BLaER1 treated with 17β-estradiol and CSF1 and Interleukin-3, amounts not matched to agents 10 nM and 100 nM (cell line): ENCODE results near the gene FAM47E.
"Not testable (repeated sequence)": the region's sequence is repeated elsewhere in the genome, so short reads cannot be mapped to it uniquely, and the experiment has no call there.

ENCODE experiments used
- H3K27ac ChIP-seq, 11 experiments: shearing (Covaris generic); formaldehyde crosslinking; 2 replicates each; pipeline ENCODE4 v1.8.1; 2022
- H3K27me3 ChIP-seq, 11 experiments: shearing (Covaris generic); formaldehyde crosslinking; 2 replicates each; pipeline ENCODE4 v1.8.1; 2022
- H3K36me3 ChIP-seq, 11 experiments: shearing (Covaris generic); formaldehyde crosslinking; 2 replicates each; pipeline ENCODE4 v1.8.1; 2022
- H3K4me1 ChIP-seq, 10 experiments: shearing (Covaris generic); formaldehyde crosslinking; 2 replicates each; pipeline ENCODE4 v1.8.1; 2022
- H3K4me2 ChIP-seq, 11 experiments: shearing (Covaris generic); formaldehyde crosslinking; 2 replicates each; pipeline ENCODE4 v1.8.1; 2022
- H3K4me3 ChIP-seq, 10 experiments: shearing (Covaris generic); formaldehyde crosslinking; 2 replicates each; pipeline ENCODE4 v1.8.1; 2022
- H3K9ac ChIP-seq, 11 experiments: shearing (Covaris generic); formaldehyde crosslinking; 2 replicates each; pipeline ENCODE4 v1.8.1; 2022
- H3K9me3 ChIP-seq, 11 experiments: shearing (Covaris generic); formaldehyde crosslinking; replicated peaks in 1 of 11; 2 replicates each; pipeline ENCODE4 v1.8.1; 2022
- H4K20me1 ChIP-seq, 11 experiments: shearing (Covaris generic); formaldehyde crosslinking; 2 replicates each; pipeline ENCODE4 v1.8.1; 2022
- Cebpa-rat ChIP-seq, 11 experiments: shearing (Covaris generic); IDR thresholded peaks; 2 replicates each; pipeline ENCODE4 v1.8.1; 2022

The FAM47E gene

GRCh38 chr4:76280488-76281441 lies 29.2 kb downstream of the FAM47E start:
- no peak for TF ChIP-seq Cebpa-rat (IDR thresholded peaks at IDR 0.05)
- H4K20me1 ChIP-seq = no peaks in the 10 kb centered on the region
- peaks cover 0 to 3% (median 1%) of the 10 kb centered on the region in 11 experiments; a peak in 12 of 22 replicates for H3K9me3 ChIP-seq
- no peak overlapping the region for H3K4me2 ChIP-seq
- no peak overlapping the region for H3K9ac ChIP-seq
- no peak overlapping the region for H3K4me3 ChIP-seq
- no peaks in the 10 kb centered on the region for H3K27me3 ChIP-seq
- no peaks in the 10 kb centered on the region for H3K4me1 ChIP-seq
- no peaks in the 10 kb centered on the region for H3K36me3 ChIP-seq
- H3K27ac ChIP-seq = no peak overlapping the region

GRCh38 chr4:76281594-76281993 lies 30.1 kb downstream of the FAM47E start:
- not testable (repeated sequence) for H4K20me1 ChIP-seq, H3K27ac ChIP-seq, H3K9ac ChIP-seq, H3K4me1 ChIP-seq, H3K36me3 ChIP-seq, H3K4me3 ChIP-seq, H3K4me2 ChIP-seq, H3K27me3 ChIP-seq
- H3K9me3 ChIP-seq = peaks cover 5 to 11% (median 8%) of the 10 kb centered on the region in 11 experiments; a peak in 18 of 22 replicates

- no peak overlapping the region for H3K9ac ChIP-seq
- no peaks in the 10 kb centered on the region for H3K36me3 ChIP-seq
- TF ChIP-seq Cebpa-rat (IDR thresholded peaks at IDR 0.05) = no peak
- no peaks in the 10 kb centered on the region for H3K27me3 ChIP-seq
- H3K4me1 ChIP-seq = no peaks in the 10 kb centered on the region
- H3K4me2 ChIP-seq = no peak overlapping the region
- H3K9me3 ChIP-seq = peaks cover 5 to 14% (median 10%) of the 10 kb centered on the region in 11 experiments; a peak in 18 of 22 replicates
- no peak overlapping the region for H3K4me3 ChIP-seq
- H3K27ac ChIP-seq = no peak overlapping the region
- no peaks in the 10 kb centered on the region for H4K20me1 ChIP-seq
These were observed 31.6 kb downstream of the FAM47E start for GRCh38 chr4:76282941-76283689.

GRCh38 chr4:76283900-76284299 lies 32.4 kb downstream of the FAM47E start:
- Histone ChIP-seq H3K4me2 (no peak overlapping the region), H3K4me1 (no peaks in the 10 kb centered on the region), H3K9me3 (peaks cover 5 to 14% (median 10%) of the 10 kb centered on the region in 11 experiments; a peak in 18 of 22 replicates), H3K4me3 (no peak overlapping the region), H4K20me1 (no peaks in the 10 kb centered on the region), H3K9ac (no peak overlapping the region), H3K36me3 (no peaks in the 10 kb centered on the region), H3K27ac (no peak overlapping the region), H3K27me3 (no peaks in the 10 kb centered on the region)
- no peak for TF ChIP-seq Cebpa-rat (IDR thresholded peaks at IDR 0.05)

- not testable (repeated sequence) for H4K20me1 ChIP-seq, H3K4me3 ChIP-seq, H3K9ac ChIP-seq, H3K27me3 ChIP-seq, H3K4me2 ChIP-seq, H3K4me1 ChIP-seq, H3K27ac ChIP-seq, H3K36me3 ChIP-seq
- H3K9me3 ChIP-seq = peaks cover 7 to 14% (median 11%) of the 10 kb centered on the region in 11 experiments; a peak in 18 of 22 replicates
These were observed 36.3 kb downstream of the FAM47E start for GRCh38 chr4:76287811-76288210.

GRCh38 chr4:76292730-76293129 lies 41.2 kb downstream of the FAM47E start:
- Histone ChIP-seq H3K9ac (no peak overlapping the region), H3K27me3 (no peaks in the 10 kb centered on the region), H3K27ac (no peak overlapping the region), H3K9me3 (peaks cover 7 to 29% (median 16%) of the 10 kb centered on the region in 11 experiments; a peak in 21 of 22 replicates), H4K20me1 (no peaks in the 10 kb centered on the region), H3K4me1 (peaks cover 0 to 21% (median 0%) of the 10 kb centered on the region in 10 experiments; a peak in 6 of 20 replicates), H3K4me3 (no peak overlapping the region), H3K36me3 (no peaks in the 10 kb centered on the region), H3K4me2 (no peak overlapping the region)
- no peak for TF ChIP-seq Cebpa-rat (IDR thresholded peaks at IDR 0.05)

- H3K9ac ChIP-seq = no peak overlapping the region
These were observed 42.3 kb downstream of the FAM47E start for GRCh38 chr4:76293772-76294171.

GRCh38 chr4:76296286-76296820 lies 44.8 kb downstream of the FAM47E start:
- no peak overlapping the region for H3K9ac ChIP-seq
- H3K27ac ChIP-seq = 0 out of 22 replicates have a peak overlapping the region, but pooled peaks of 1 of the 11 experiments have one; percentile 1
- H3K9me3 ChIP-seq = peaks cover 17 to 48% (median 36%) of the 10 kb centered on the region in 11 experiments
- H3K36me3 ChIP-seq = peaks cover 0 to 2% (median 0%) of the 10 kb centered on the region in 11 experiments; a peak in 1 of 22 replicates
- no peaks in the 10 kb centered on the region for H3K27me3 ChIP-seq
- TF ChIP-seq Cebpa-rat (IDR thresholded peaks at IDR 0.05) = no peak
- H3K4me2 ChIP-seq = peak overlapping the region in 3 of 11 experiments; percentile 18 to 44 (median 36); a peak in 5 of 22 replicates
- no peak overlapping the region for H3K4me3 ChIP-seq
- H4K20me1 ChIP-seq = no peaks in the 10 kb centered on the region
- H3K4me1 ChIP-seq = peaks cover 0 to 46% (median 6%) of the 10 kb centered on the region in 10 experiments; a peak in 11 of 20 replicates

More at GRCh38 chr4:76293772-76294171, 42.3 kb downstream of the FAM47E start:
- H4K20me1 ChIP-seq = no peaks in the 10 kb centered on the region
- H3K4me1 ChIP-seq = peaks cover 0 to 21% (median 0%) of the 10 kb centered on the region in 10 experiments; a peak in 6 of 20 replicates
- peaks cover 0 to 2% (median 0%) of the 10 kb centered on the region in 11 experiments; a peak in 1 of 22 replicates for H3K36me3 ChIP-seq
- H3K4me3 ChIP-seq = no peak overlapping the region
- no peak overlapping the region for H3K4me2 ChIP-seq
- H3K27me3 ChIP-seq = no peaks in the 10 kb centered on the region
- no peak overlapping the region for H3K27ac ChIP-seq
- TF ChIP-seq Cebpa-rat (IDR thresholded peaks at IDR 0.05) = no peak
- H3K9me3 ChIP-seq = peaks cover 17 to 40% (median 27%) of the 10 kb centered on the region in 11 experiments

- no peak for TF ChIP-seq Cebpa-rat (IDR thresholded peaks at IDR 0.05)
- no peaks in the 10 kb centered on the region for H3K27me3 ChIP-seq
These were observed 46.7 kb downstream of the FAM47E start for GRCh38 chr4:76298227-76298626.

More at GRCh38 chr4:76298227-76298626, 46.7 kb downstream of the FAM47E start:
- Histone ChIP-seq H3K9me3 (peaks cover 17 to 44% (median 32%) of the 10 kb centered on the region in 11 experiments), H3K36me3 (peaks cover 0 to 2% (median 0%) of the 10 kb centered on the region in 11 experiments; a peak in 1 of 22 replicates), H3K9ac (no peak overlapping the region), H3K4me1 (peaks cover 0 to 64% (median 11%) of the 10 kb centered on the region in 10 experiments; a peak in 11 of 20 replicates), H3K4me2 (no peak overlapping the region), H4K20me1 (no peaks in the 10 kb centered on the region), H3K4me3 (0 out of 20 replicates have a peak overlapping the region, but pooled peaks of 1 of the 10 experiments have one; percentile 9), H3K27ac (no peak overlapping the region)
